Muscle layer of duodenum (tissue), 2 donors: ENCODE results near the gene CISD2.
"Not testable (repeated sequence)": the region's sequence is repeated elsewhere in the genome, so short reads cannot be mapped to it uniquely, and the experiment has no call there.

ENCODE experiments used
- H3K27ac ChIP-seq: one replicate; pipeline ENCODE4 v1.7.0; 2013; ENCODE audit warnings: mild to moderate bottlenecking, low read length
- H3K27me3 ChIP-seq: one replicate; pipeline ENCODE4 v1.7.0; 2013; ENCODE audit warnings: low read depth, mild to moderate bottlenecking, control low read depth, low read length
- H3K36me3 ChIP-seq, 2 donors: one replicate each; pipeline ENCODE4 v1.7.0; 2013; ENCODE audit warnings: low read length in 2 of 2, control low read depth in 1 of 2, mild to moderate bottlenecking in 1 of 2; ENCODE audit not compliant: insufficient read depth in 2 of 2, control insufficient read depth in 1 of 2
- H3K4me1 ChIP-seq, 2 donors: one replicate each; pipeline ENCODE4 v1.7.0; 2013; ENCODE audit warnings: low read length in 2 of 2, mild to moderate bottlenecking in 2 of 2, control low read depth in 1 of 2, moderate library complexity in 1 of 2; ENCODE audit not compliant: insufficient read depth in 2 of 2, control insufficient read depth in 1 of 2
- H3K4me3 ChIP-seq, 2 donors: one replicate each; pipeline ENCODE4 v1.7.0; 2013; ENCODE audit warnings: low read length in 2 of 2, low read depth in 1 of 2, mild to moderate bottlenecking in 1 of 2
- H3K9me3 ChIP-seq, 2 donors: one replicate each; pipeline ENCODE4 v1.7.0; 2013; ENCODE audit warnings: low read length in 2 of 2, control low read depth in 1 of 2, mild to moderate bottlenecking in 1 of 2; ENCODE audit not compliant: control insufficient read depth in 1 of 2
- donor health status: healthy.

Gene CISD2

DNA sequence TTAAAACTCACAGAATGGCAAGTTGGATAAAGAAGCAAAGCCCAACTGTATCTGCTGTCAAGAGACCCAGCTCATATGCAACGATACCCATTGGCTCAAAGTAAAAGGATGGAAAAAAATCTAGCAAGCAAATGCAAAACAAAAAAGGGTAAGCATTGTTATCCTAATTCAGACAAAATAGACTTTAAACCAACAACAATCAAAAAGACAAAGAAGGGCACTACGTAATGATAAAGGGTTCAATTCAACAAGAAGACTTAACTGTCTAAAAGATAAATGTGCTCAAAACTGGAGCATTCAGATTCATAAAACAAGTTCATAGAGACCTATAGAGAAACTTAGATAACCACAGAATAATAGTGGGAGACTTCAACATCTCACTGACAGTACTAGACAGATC, 69.3 kb downstream of the CISD2 start:
- H3K36me3 ChIP-seq, H3K27me3 ChIP-seq, H3K4me3 ChIP-seq, H3K4me1 ChIP-seq, H3K9me3 ChIP-seq, H3K27ac ChIP-seq: not testable (repeated sequence)
